HuH-7.5 (cell line): ENCODE data around the gene KIF26B.
"Not testable (repeated sequence)": the region's sequence is repeated elsewhere in the genome, so short reads cannot be mapped to it uniquely, and the experiment has no call there.

Experiments used
- DNase-seq: peaks from one replicate; pipeline ENCODE4 v3.0.0; 2011; ENCODE audit warnings: low spot score

The KIF26B gene

GRCh38 chr1:245323765-245324164, 169.0 kb downstream of the KIF26B start:
- DNase-seq: not testable (repeated sequence)

- DNase-seq: no peak
Observed at GRCh38 chr1:245325922-245326795, 171.4 kb downstream of the KIF26B start.

GRCh38 chr1:245327360-245327759, 172.6 kb downstream of the KIF26B start:
- no peak for DNase-seq

- no peak for DNase-seq
Observed at GRCh38 chr1:245327842-245328241, 173.1 kb downstream of the KIF26B start.

GRCh38 chr1:245330951-245331350, 176.2 kb downstream of the KIF26B start:
- DNase-seq: no peak

GRCh38 chr1:245332085-245332484, 177.3 kb downstream of the KIF26B start:
- no peak for DNase-seq

GRCh38 chr1:245332513-245332912, 177.7 kb downstream of the KIF26B start:
- DNase-seq: no peak

- DNase-seq: no peak
Observed at GRCh38 chr1:245334235-245334634, 179.4 kb downstream of the KIF26B start.

GRCh38 chr1:245334827-245335490, 180.2 kb downstream of the KIF26B start:
- DNase-seq: no peak

- DNase-seq: not testable (repeated sequence)
Observed at GRCh38 chr1:245335684-245336083, 180.9 kb downstream of the KIF26B start.

GRCh38 chr1:245336149-245336983, 181.6 kb downstream of the KIF26B start:
- DNase-seq: no peak

GRCh38 chr1:245336984-245337355, 182.2 kb downstream of the KIF26B start:
- not testable (repeated sequence) for DNase-seq

- no peak for DNase-seq
Observed at GRCh38 chr1:245337829-245338484, 183.2 kb downstream of the KIF26B start.

- no peak for DNase-seq
Observed at GRCh38 chr1:245338485-245338877, 183.7 kb downstream of the KIF26B start.

GRCh38 chr1:245341743-245342142, 187.0 kb downstream of the KIF26B start:
- no peak for DNase-seq

GRCh38 chr1:245345191-245345884, 190.6 kb downstream of the KIF26B start:
- no peak for DNase-seq

- DNase-seq: no peak
Observed at GRCh38 chr1:245348626-245349025, 193.8 kb downstream of the KIF26B start.

- DNase-seq: no peak
Observed at GRCh38 chr1:245353411-245353810, 198.6 kb downstream of the KIF26B start.

- DNase-seq: no peak
Observed at GRCh38 chr1:245353915-245354775, 199.4 kb downstream of the KIF26B start.
